HL-60 (cell line): ENCODE results near the gene MAPKAPK2.

ENCODE experiments used
- POLR2AphosphoS5 ChIP-seq: IDR thresholded peaks from 2 replicates; pipeline ENCODE4 v1.6.1; 2012; ENCODE audit warnings: low read depth
- SPI1 ChIP-seq: IDR thresholded peaks from 2 replicates; pipeline ENCODE4 v1.6.1; 2012; ENCODE audit warnings: low read depth, mild to moderate bottlenecking, borderline replicate concordance
- TF ChIP-seq, protein P1 (sequence below): IDR thresholded peaks from one replicate; pipeline ENCODE4 v1.5.1; 2011; ENCODE audit warnings: low read length, control low read depth, inconsistent platforms; ENCODE audit not compliant: insufficient read depth

DNA sequence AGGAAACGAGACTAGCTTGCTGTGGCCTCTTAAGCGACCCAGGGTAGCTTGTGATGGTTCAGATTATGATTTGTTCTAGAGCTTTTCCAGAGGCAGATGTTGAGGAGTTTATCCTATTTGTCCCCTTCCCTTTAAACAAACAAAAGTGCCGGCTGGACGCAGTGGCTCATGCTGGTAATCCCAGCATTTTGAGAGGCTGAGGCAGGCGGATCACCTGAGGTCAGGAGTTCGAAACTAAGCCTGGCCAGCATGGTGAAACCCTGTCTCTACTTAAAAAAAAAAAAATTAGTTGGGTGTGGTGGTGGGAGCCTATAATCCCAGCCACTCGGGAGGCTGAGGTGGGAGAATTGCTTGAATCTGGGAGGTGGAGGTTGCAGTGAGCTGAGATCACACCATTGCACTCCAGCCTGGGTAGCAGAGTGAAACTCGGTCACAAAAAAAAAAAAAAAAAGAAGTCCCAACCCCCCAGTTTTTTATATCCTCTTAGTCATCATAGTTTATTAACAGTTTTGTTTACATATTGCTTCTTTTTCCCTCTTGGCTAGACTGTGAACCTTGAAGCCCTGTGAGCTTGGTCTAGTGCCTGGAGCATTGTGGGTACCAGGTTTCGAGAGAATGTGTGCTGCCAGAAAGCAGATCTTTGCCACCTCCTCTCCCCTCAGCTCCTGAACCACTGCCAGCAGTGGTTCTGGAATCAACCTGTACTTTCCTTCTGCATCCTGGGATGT is 29.8 kb downstream of the MAPKAPK2 start:
- TF ChIP-seq, protein P1, sequence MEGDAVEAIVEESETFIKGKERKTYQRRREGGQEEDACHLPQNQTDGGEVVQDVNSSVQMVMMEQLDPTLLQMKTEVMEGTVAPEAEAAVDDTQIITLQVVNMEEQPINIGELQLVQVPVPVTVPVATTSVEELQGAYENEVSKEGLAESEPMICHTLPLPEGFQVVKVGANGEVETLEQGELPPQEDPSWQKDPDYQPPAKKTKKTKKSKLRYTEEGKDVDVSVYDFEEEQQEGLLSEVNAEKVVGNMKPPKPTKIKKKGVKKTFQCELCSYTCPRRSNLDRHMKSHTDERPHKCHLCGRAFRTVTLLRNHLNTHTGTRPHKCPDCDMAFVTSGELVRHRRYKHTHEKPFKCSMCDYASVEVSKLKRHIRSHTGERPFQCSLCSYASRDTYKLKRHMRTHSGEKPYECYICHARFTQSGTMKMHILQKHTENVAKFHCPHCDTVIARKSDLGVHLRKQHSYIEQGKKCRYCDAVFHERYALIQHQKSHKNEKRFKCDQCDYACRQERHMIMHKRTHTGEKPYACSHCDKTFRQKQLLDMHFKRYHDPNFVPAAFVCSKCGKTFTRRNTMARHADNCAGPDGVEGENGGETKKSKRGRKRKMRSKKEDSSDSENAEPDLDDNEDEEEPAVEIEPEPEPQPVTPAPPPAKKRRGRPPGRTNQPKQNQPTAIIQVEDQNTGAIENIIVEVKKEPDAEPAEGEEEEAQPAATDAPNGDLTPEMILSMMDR = no peak
- TF ChIP-seq SPI1 = no peak
- no peak for TF ChIP-seq POLR2AphosphoS5
